ENCODE results near the gene OSBPL5. TPM values are rescaled to one million over a fixed set of nuclear protein-coding genes. Genes with fewer than 3 reads are reported as not detected.
A peak's percentile ranks its signal among the peaks of the same experiment; 100 is the strongest.

OSBPL5 gene
- total and polyA plus RNA-seq, 12 donors: 2.7 to 30.6 (median 20.7) TPM

DNA sequence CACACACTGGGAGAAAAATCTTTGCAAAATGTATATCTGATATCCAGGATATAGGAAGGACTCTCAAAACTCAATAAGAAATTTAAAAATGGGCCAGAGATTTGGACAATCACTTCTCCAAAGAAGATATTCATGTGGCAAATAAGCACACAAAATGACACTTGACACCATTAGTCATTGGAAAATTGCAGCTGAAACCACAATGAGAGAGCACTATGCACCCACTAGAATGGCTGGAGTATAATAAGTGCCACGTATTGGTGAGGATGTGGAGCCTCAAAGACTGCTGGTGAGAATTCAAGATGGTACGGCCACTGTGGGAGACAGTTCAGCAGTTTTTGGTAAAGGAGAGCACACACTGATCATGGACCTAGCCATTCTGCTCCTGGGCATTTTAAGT, 12.8 kb upstream of the OSBPL5 start:
- TF ChIP-seq, protein P1, sequence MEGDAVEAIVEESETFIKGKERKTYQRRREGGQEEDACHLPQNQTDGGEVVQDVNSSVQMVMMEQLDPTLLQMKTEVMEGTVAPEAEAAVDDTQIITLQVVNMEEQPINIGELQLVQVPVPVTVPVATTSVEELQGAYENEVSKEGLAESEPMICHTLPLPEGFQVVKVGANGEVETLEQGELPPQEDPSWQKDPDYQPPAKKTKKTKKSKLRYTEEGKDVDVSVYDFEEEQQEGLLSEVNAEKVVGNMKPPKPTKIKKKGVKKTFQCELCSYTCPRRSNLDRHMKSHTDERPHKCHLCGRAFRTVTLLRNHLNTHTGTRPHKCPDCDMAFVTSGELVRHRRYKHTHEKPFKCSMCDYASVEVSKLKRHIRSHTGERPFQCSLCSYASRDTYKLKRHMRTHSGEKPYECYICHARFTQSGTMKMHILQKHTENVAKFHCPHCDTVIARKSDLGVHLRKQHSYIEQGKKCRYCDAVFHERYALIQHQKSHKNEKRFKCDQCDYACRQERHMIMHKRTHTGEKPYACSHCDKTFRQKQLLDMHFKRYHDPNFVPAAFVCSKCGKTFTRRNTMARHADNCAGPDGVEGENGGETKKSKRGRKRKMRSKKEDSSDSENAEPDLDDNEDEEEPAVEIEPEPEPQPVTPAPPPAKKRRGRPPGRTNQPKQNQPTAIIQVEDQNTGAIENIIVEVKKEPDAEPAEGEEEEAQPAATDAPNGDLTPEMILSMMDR (IDR thresholded peaks at IDR 0.05): no peak
- no peak for TF ChIP-seq POLR2A (IDR thresholded peaks at IDR 0.05)

GRCh38 chr11:3176487-3176886, 11.4 kb upstream of the OSBPL5 start:
- no peak for TF ChIP-seq POLR2A (IDR thresholded peaks at IDR 0.05)
- TF ChIP-seq, protein P1 (IDR thresholded peaks at IDR 0.05): no peak
- intact Hi-C loops (cut with DNase I): no loop called here

More for the DNA sequence above, 12.8 kb upstream of the OSBPL5 start:
- H3K4me3 ChIP-seq: no peak overlapping the region
- H3K9me3 ChIP-seq (replicated peaks in 1 of 3): no peaks in the 10 kb centered on the region
- 64 to 77% (median 69%) methylated on average over 2 of the region's 2 CpGs for WGBS, 4 donors
- H3K4me1 ChIP-seq (replicated peaks in 1 of 2): no peaks in the 10 kb centered on the region
- no peak overlapping the region for H3K27ac ChIP-seq
- H3K27me3 ChIP-seq: no peaks in the 10 kb centered on the region
- no peaks in the 10 kb centered on the region for H3K36me3 ChIP-seq (replicated peaks in 1 of 2)
- intact Hi-C loops (cut with DNase I): no loop called here
- DNase-seq: no peak

GRCh38 chr11:3175194-3175593, 10.1 kb upstream of the OSBPL5 start:
- Histone ChIP-seq H3K27ac (no peak overlapping the region), H3K9me3 (replicated peaks in 1 of 3) (no peaks in the 10 kb centered on the region), H3K4me3 (no peak overlapping the region), H3K36me3 (replicated peaks in 1 of 2) (no peaks in the 10 kb centered on the region), H3K4me1 (replicated peaks in 1 of 2) (no peaks in the 10 kb centered on the region), H3K27me3 (no peaks in the 10 kb centered on the region)
- intact Hi-C loops (cut with DNase I): no loop called here
- peak in 1 of 7 donors; percentile 4 for DNase-seq
- no peak for TF ChIP-seq POLR2A (IDR thresholded peaks at IDR 0.05)
- TF ChIP-seq, protein P1 (IDR thresholded peaks at IDR 0.05): no peak

More at GRCh38 chr11:3176487-3176886, 11.4 kb upstream of the OSBPL5 start:
- H3K27ac ChIP-seq: no peak overlapping the region
- no peaks in the 10 kb centered on the region for H3K4me1 ChIP-seq (replicated peaks in 1 of 2)
- H3K36me3 ChIP-seq (replicated peaks in 1 of 2): no peaks in the 10 kb centered on the region
- DNase-seq: no peak
- H3K9me3 ChIP-seq (replicated peaks in 1 of 3): no peaks in the 10 kb centered on the region
- H3K27me3 ChIP-seq: no peaks in the 10 kb centered on the region
- no peak overlapping the region for H3K4me3 ChIP-seq

GRCh38 chr11:3174387-3174786, 9.3 kb upstream of the OSBPL5 start:
- H3K4me1 ChIP-seq (replicated peaks in 1 of 2): peaks cover under 1 to 7% of the 10 kb centered on the region in 2 donors
- no peak for DNase-seq
- no peak overlapping the region for H3K27ac ChIP-seq
- intact Hi-C loops (cut with DNase I): no loop called here
- no peaks in the 10 kb centered on the region for H3K9me3 ChIP-seq (replicated peaks in 1 of 3)
- H3K4me3 ChIP-seq: no peak overlapping the region
- no peak for TF ChIP-seq POLR2A (IDR thresholded peaks at IDR 0.05)
- TF ChIP-seq, protein P1 (IDR thresholded peaks at IDR 0.05): no peak
- 82 to 96% (median 88%) methylated on average over 3 of the region's 3 CpGs for WGBS, 4 donors
- H3K27me3 ChIP-seq: no peaks in the 10 kb centered on the region
- no peaks in the 10 kb centered on the region for H3K36me3 ChIP-seq (replicated peaks in 1 of 2)
